Skeletal muscle tissue (tissue), 5 donors: ENCODE data around the gene OTC. TPM values are rescaled to one million over a fixed set of nuclear protein-coding genes. Genes with fewer than 3 reads are reported as not detected.

Experiments used
- H3K27ac ChIP-seq: one replicate; pipeline ENCODE4 v1.7.0; 2013; ENCODE audit warnings: mild to moderate bottlenecking, low read depth, low read length, inconsistent platforms
- H3K27me3 ChIP-seq, 3 donors: one replicate each; pipeline ENCODE4 v1.7.0; 2013; ENCODE audit warnings: low read length in 3 of 3; ENCODE audit not compliant: control insufficient read depth in 3 of 3, insufficient read depth in 3 of 3
- H3K36me3 ChIP-seq, 3 donors: one replicate each; pipeline ENCODE4 v1.7.0; 2013; ENCODE audit warnings: low read length in 3 of 3; ENCODE audit not compliant: control insufficient read depth in 3 of 3, insufficient read depth in 3 of 3
- H3K4me1 ChIP-seq, 3 donors: one replicate each; pipeline ENCODE4 v1.7.0; 2013; ENCODE audit warnings: low read length in 3 of 3, mild to moderate bottlenecking in 3 of 3; ENCODE audit not compliant: control insufficient read depth in 3 of 3, insufficient read depth in 3 of 3
- H3K4me3 ChIP-seq, 3 donors: one replicate each; pipeline ENCODE4 v1.7.0; 2013; ENCODE audit warnings: low read length in 3 of 3
- H3K9ac ChIP-seq, 3 donors: one replicate each; pipeline ENCODE4 v1.7.0; 2013; ENCODE audit warnings: low read length in 3 of 3, mild to moderate bottlenecking in 3 of 3, moderate library complexity in 2 of 3, low read depth in 1 of 3
- H3K9me3 ChIP-seq, 3 donors: one replicate each; pipeline ENCODE4 v1.7.0; 2013; ENCODE audit warnings: low read length in 3 of 3; ENCODE audit not compliant: control insufficient read depth in 3 of 3
- small RNA-seq: library from RNA; depleted of rRNA; stranded (forward); fragments of <200 nt; gene quantifications from one replicate; pipeline ENCODE3, GENCODE V24; 2014
- total RNA-seq: library from RNA; depleted of rRNA; stranded (reverse); fragments of >200 nt; gene quantifications from one replicate; pipeline ENCODE4 v1.2.3, GENCODE V29; 2014
- donor health status: Osteomylitis.

OTC gene
- total RNA-seq, 1 donor from 2014 or later: not detected

DNA sequence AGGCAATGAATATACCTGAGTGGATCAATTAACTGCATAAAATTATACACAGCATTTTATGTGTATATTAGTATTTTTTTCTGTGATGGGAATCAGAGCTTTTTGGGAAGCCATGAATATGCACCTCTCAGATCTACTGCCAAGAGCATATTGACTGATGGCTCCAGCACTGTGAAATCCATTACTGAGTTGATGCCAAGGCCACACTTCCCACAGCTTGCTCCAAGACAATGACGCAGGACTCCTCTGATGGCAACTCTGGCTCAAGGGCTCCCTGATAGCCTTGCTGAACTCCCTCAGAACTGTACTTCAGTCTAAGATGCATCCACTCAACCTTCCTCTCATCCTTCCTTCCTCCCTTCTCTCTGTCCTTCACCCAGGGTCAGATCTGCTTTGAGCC lies 82.7 kb downstream of the OTC start:
- Histone ChIP-seq H3K27ac (no peak overlapping the region), H3K4me1 (peaks cover 0 to 5% (median 0%) of the 10 kb centered on the region in 3 donors), H3K9me3 (no peaks in the 10 kb centered on the region), H3K27me3 (peaks cover 0 to 5% (median 0%) of the 10 kb centered on the region in 3 donors), H3K9ac (no peak overlapping the region), H3K4me3 (no peak overlapping the region), H3K36me3 (no peaks in the 10 kb centered on the region)

DNA sequence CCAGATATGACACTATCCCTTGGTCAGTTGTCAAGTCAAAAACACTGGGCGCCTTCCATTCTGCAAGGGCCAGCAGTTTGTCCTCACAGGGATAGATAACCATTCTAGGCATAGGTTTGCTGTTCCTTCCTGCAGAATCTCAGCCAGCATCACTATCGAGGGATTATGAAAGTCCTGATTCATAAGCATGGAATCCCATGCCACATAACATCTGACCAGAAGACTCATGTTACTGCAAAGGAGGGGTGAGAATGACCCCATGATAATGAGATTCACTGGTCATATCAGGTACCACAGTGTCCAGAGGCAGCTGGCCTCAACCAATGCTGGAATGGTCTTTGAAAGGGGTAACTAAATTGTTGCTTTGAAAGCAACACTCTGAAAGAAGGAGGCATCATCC lies 84.7 kb downstream of the OTC start:
- Histone ChIP-seq H3K27me3 (peaks cover 0 to 5% (median 0%) of the 10 kb centered on the region in 3 donors), H3K36me3 (no peaks in the 10 kb centered on the region), H3K27ac (no peak overlapping the region), H3K4me3 (no peak overlapping the region), H3K9me3 (no peaks in the 10 kb centered on the region), H3K9ac (no peak overlapping the region), H3K4me1 (peaks cover 0 to 5% (median 0%) of the 10 kb centered on the region in 3 donors)

- peaks cover 0 to 5% (median 0%) of the 10 kb centered on the region in 3 donors for H3K27me3 ChIP-seq
- no peaks in the 10 kb centered on the region for H3K9me3 ChIP-seq
- no peaks in the 10 kb centered on the region for H3K36me3 ChIP-seq
- peaks cover 0 to 5% (median 0%) of the 10 kb centered on the region in 3 donors for H3K4me1 ChIP-seq
- H3K4me3 ChIP-seq: no peak overlapping the region
- H3K27ac ChIP-seq: no peak overlapping the region
- H3K9ac ChIP-seq: no peak overlapping the region
Observed at GRCh38 chrX:38438321-38438720, 85.9 kb downstream of the OTC start.

DNA sequence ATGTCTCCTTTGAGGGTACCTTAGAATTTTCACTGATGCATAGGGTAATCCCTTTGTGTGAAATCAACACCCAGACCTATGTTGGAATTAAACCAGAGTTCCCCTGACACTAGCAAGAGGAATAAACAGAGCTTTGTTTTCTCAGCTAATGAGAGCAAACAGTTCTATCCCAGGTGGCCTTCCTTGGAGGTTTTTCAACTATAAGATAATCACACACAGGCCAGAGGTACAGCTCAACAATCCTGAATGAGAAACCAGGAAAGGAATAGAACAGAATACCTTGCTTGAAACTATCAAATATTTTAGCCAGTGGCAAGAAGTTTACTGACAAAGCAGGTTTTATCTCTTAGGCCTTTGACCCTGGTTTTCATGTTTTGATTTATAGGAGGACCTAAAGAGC lies 100.2 kb downstream of the OTC start:
- Histone ChIP-seq H3K9me3 (no peaks in the 10 kb centered on the region), H3K36me3 (no peaks in the 10 kb centered on the region), H3K4me3 (no peak overlapping the region), H3K27ac (no peak overlapping the region), H3K9ac (no peak overlapping the region), H3K27me3 (no peaks in the 10 kb centered on the region), H3K4me1 (no peaks in the 10 kb centered on the region)

DNA sequence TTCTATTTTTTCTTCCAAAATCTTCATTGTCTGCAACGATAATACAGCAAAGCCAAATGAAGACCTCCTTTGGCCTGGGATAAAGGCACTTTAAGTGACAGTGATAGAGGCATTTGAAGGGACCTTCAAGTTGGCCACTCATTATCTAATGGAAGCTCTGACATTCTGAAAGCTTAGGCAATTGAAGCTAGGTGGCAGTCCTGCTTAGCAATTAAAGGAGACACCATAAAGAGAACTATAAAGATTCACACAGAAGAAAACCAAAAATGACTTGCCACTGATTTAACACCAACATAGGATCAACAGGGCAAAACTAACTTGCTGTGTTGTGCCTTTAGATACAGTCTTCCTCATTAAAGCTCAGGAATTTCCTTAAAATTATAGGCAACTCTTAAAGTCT lies 105.7 kb downstream of the OTC start:
- Histone ChIP-seq H3K9me3 (no peaks in the 10 kb centered on the region), H3K4me3 (no peak overlapping the region), H3K36me3 (no peaks in the 10 kb centered on the region), H3K4me1 (no peaks in the 10 kb centered on the region), H3K27ac (no peak overlapping the region), H3K9ac (no peak overlapping the region), H3K27me3 (no peaks in the 10 kb centered on the region)

DNA sequence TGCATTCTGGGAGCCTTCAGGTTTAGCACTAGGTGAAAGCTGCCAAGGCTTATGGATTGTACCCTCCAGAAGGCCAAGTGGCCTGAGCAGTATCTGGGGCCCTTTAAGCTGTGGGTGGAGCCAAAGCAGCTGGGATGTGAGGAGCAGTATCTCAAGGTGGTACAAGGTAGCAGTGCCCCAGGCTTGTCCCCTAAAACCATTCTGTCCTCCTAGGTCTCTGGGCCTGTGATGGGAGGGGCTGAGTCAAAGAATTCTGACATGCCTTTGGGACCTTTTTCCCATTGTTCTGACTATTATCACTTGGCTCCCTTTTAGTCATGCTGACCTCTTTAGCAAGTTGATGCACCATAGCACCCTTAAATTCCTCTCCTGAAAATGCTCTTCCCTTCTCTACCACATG lies 109.9 kb downstream of the OTC start:
- H3K9ac ChIP-seq: no peak overlapping the region
- no peaks in the 10 kb centered on the region for H3K27me3 ChIP-seq
- no peak overlapping the region for H3K4me3 ChIP-seq
- no peaks in the 10 kb centered on the region for H3K4me1 ChIP-seq
- H3K36me3 ChIP-seq: no peaks in the 10 kb centered on the region
- H3K27ac ChIP-seq: no peak overlapping the region
- no peaks in the 10 kb centered on the region for H3K9me3 ChIP-seq

DNA sequence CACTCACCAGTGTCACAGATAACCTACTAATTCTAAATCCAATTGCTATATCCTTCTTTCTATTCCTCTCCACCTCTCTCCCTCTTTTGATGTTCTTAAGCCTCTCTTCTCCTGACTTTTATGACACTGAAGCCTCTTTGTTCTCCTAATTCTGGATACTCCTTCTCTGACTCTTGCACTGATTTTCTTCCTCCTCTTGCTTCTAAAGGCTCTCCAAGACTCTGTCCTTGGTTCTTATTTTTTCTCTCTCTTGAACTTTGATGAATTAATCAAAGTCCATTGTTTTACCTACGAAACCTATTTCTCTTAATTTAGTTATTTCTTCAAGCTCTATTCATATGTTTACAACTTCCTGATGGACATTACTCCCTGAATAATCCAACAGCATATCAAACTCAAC lies 113.3 kb downstream of the OTC start:
- Histone ChIP-seq H3K27ac (no peak overlapping the region), H3K4me3 (no peak overlapping the region), H3K9me3 (no peaks in the 10 kb centered on the region), H3K36me3 (no peaks in the 10 kb centered on the region), H3K4me1 (no peaks in the 10 kb centered on the region), H3K9ac (no peak overlapping the region), H3K27me3 (no peaks in the 10 kb centered on the region)

GRCh38 chrX:38468563-38469157 lies 116.3 kb downstream of the OTC start:
- Histone ChIP-seq H3K27ac (no peak overlapping the region), H3K36me3 (no peaks in the 10 kb centered on the region), H3K4me3 (no peak overlapping the region), H3K9ac (no peak overlapping the region), H3K9me3 (no peaks in the 10 kb centered on the region), H3K27me3 (no peaks in the 10 kb centered on the region), H3K4me1 (no peaks in the 10 kb centered on the region)

Small RNA genes within 50 kb of the gene (small RNA-seq; reads per million reads assigned to genes)
- not detected for gene RF00322

Other genes with a start within 250 kb of the OTC start
- gene SRPX, start 131.7 kb upstream of the OTC start, total RNA-seq: 39.7 TPM
- gene RPGR, start 25.1 kb upstream of the OTC start, total RNA-seq: 6.3 TPM
- gene TSPAN7, start 208.9 kb downstream of the OTC start, total RNA-seq: 25.6 TPM